Measurements from ENCODE around the gene TRIM41. TPM values are rescaled to one million over a fixed set of nuclear protein-coding genes. Genes with fewer than 3 reads are reported as not detected.
A peak's percentile ranks its signal among the peaks of the same experiment; 100 is the strongest.

The TRIM41 gene
- total RNA-seq, 1 experiment from 2014 or later = 34.2 TPM

DNA sequence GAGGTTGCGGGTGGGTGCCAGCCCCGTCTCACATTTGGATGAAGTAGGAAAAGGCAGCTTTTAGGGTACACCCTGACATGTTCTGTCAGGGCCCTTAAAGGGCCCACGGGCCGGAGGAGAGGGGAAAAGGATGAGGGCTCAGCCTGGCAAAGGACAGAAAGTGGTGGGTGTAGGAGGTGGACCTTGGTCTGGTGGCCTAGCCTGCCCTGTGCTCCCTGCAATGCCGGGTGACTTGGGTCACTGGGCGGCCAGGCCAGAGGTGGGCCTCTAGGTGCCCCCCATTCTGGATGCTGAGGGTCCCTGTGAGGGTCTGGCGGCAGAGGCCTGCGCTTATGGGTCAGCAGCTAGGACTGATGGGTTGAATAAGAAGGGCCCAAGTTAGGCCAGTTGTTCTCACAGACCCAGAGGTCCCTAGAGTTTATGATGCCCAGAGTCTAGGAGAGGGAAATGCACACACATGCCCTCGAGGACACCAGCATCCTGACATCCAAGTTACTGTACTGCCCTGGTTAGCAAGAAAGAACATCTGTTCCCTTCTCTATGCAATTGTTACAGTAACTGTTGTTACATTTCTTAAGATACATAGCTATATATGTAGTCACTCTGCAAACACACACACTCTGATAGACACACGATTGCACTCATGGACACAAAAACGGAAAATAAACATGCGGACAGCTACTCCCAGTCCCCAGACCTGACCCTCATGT is 30.6 kb upstream of the TRIM41 start:
- H3K27ac Mint-ChIP-seq = 0 out of 7 replicates have a peak overlapping the region, but pooled peaks of 1 of the 3 experiments have one; percentile 59

More for the DNA sequence above, 30.6 kb upstream of the TRIM41 start:
- Histone ChIP-seq H3K23ac (ENCODE audit: insufficient read length, low read depth, low read length) (no peak overlapping the region), H3K9me3 (ENCODE audit: control insufficient read depth, low read depth, low read length) (no peaks in the 10 kb centered on the region), H3K9ac (ENCODE audit: extremely low read depth, insufficient read length, low read length) (no peak overlapping the region), H2BK5ac (ENCODE audit: insufficient read length, low read length) (no peak overlapping the region), H3K23me2 (ENCODE audit: insufficient read length, low read depth, low read length, poor library complexity, severe bottlenecking) (peaks cover 31% of the 10 kb centered on the region), H2BK120ac (ENCODE audit: low read depth, low read length, poor library complexity, severe bottlenecking) (no peak overlapping the region), H3K79me1 (ENCODE audit: insufficient read depth, low read depth, low read length, poor library complexity, severe bottlenecking) (no peaks in the 10 kb centered on the region), H3K79me2 (ENCODE audit: insufficient read depth, low read length) (no peaks in the 10 kb centered on the region), H4K91ac (ENCODE audit: insufficient read length, low read depth, low read length) (no peak overlapping the region), H3K18ac (ENCODE audit: insufficient read length, low read depth, low read length) (no peak overlapping the region), H2BK20ac (ENCODE audit: low read depth, low read length, poor library complexity, severe bottlenecking) (no peak overlapping the region), H3K56ac (ENCODE audit: insufficient read length, low read depth, low read length) (no peak overlapping the region), H2BK12ac (ENCODE audit: insufficient read length, low read depth, low read length) (no peak overlapping the region), H3T11ph (ENCODE audit: low read length) (no peak overlapping the region), H2AFZ (ENCODE audit: low read length) (no peak overlapping the region), H3K14ac (ENCODE audit: insufficient read depth, low read length) (no peak overlapping the region), H3K4me1 (ENCODE audit: insufficient read depth, low read length) (peaks cover under 1% of the 10 kb centered on the region; the same call in 1 of the 2 replicates), H3K4ac (ENCODE audit: low read depth, low read length) (no peak overlapping the region), H4K8ac (replicated peaks; ENCODE audit: insufficient read length, low read depth, low read length) (no peak overlapping the region), H2AK5ac (ENCODE audit: insufficient read length, low read length) (no peak overlapping the region), H3K4me2 (ENCODE audit: insufficient read depth, insufficient read length, low read length) (peak overlapping the region; percentile 46), H3K27ac (ENCODE audit: insufficient read length, low read depth, low read length) (no peak overlapping the region), H3K27me3 (ENCODE audit: insufficient read depth, low read length) (peaks cover 16% of the 10 kb centered on the region), H4K5ac (ENCODE audit: insufficient read length, low read depth, low read length) (no peak overlapping the region), H2BK15ac (ENCODE audit: low read depth, low read length) (no peak overlapping the region), H4K20me1 (ENCODE audit: control insufficient read depth, insufficient read depth, insufficient read length) (no peaks in the 10 kb centered on the region)
- WGBS (ENCODE audit: extremely low coverage, insufficient read length, low lambda C conversion rate) = no CpG with 5 or more reads among the region's 12 CpGs
- peak overlapping the region; percentile 91 to 92 for H3K4me3 Mint-ChIP-seq
- peaks cover 6 to 9% of the 10 kb centered on the region in 2 experiments; a peak in 2 of 5 replicates for H3K9me3 Mint-ChIP-seq
- no peak for DNase-seq
- TF ChIP-seq, protein P1, sequence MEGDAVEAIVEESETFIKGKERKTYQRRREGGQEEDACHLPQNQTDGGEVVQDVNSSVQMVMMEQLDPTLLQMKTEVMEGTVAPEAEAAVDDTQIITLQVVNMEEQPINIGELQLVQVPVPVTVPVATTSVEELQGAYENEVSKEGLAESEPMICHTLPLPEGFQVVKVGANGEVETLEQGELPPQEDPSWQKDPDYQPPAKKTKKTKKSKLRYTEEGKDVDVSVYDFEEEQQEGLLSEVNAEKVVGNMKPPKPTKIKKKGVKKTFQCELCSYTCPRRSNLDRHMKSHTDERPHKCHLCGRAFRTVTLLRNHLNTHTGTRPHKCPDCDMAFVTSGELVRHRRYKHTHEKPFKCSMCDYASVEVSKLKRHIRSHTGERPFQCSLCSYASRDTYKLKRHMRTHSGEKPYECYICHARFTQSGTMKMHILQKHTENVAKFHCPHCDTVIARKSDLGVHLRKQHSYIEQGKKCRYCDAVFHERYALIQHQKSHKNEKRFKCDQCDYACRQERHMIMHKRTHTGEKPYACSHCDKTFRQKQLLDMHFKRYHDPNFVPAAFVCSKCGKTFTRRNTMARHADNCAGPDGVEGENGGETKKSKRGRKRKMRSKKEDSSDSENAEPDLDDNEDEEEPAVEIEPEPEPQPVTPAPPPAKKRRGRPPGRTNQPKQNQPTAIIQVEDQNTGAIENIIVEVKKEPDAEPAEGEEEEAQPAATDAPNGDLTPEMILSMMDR (conservative IDR thresholded peaks at IDR 0.05) = no peak
- H3K27me3 Mint-ChIP-seq (ENCODE audit: low read depth) = peaks cover 67% of the 10 kb centered on the region
- H3K4me1 Mint-ChIP-seq = peaks cover 14 to 28% of the 10 kb centered on the region in 2 experiments
- peaks cover 0 to 2% (median 0%) of the 10 kb centered on the region in 3 experiments; a peak in 2 of 7 replicates for H3K36me3 Mint-ChIP-seq (ENCODE audit: insufficient read depth in 1 of 3, low read depth in 3 of 3)

Measured in H9 (cell line).